Neural crest cell (in vitro differentiated cells): Measurements from ENCODE around the gene RASAL2. TPM values are rescaled to one million over a fixed set of nuclear protein-coding genes. Genes with fewer than 3 reads are reported as not detected.

Experiments
- DNase-seq: peaks from one replicate; pipeline ENCODE4 v3.0.0; 2021; ENCODE audit warnings: low read depth, mixed read lengths, low spot score
- H3K27ac Mint-ChIP-seq: one replicate; pipeline ENCODE4 v1.8.0; 2021; ENCODE audit warnings: mild to moderate bottlenecking, mixed read lengths; ENCODE audit not compliant: unreplicated experiment
- H3K27me3 Mint-ChIP-seq: 2 replicates; pipeline ENCODE4 v1.8.0; 2021; ENCODE audit warnings: low read depth, mild to moderate bottlenecking, mixed read lengths
- H3K36me3 Mint-ChIP-seq: 2 replicates; pipeline ENCODE4 v1.8.0; 2021; ENCODE audit warnings: low read depth, mild to moderate bottlenecking, mixed read lengths
- H3K4me1 Mint-ChIP-seq: 2 replicates; pipeline ENCODE4 v1.8.0; 2021; ENCODE audit warnings: mixed read lengths
- H3K4me3 Mint-ChIP-seq: one replicate; pipeline ENCODE4 v1.8.0; 2021; ENCODE audit warnings: mild to moderate bottlenecking, mixed read lengths
- H3K9me3 Mint-ChIP-seq: 2 replicates; pipeline ENCODE4 v1.8.0; 2021; ENCODE audit warnings: mixed read lengths
- CTCF ChIP-seq: fragments of 200-600 bp; sonication (generic); conservative IDR thresholded peaks from 2 replicates; pipeline ENCODE4 v1.5.0; 2021; ENCODE audit warnings: antibody characterized with exemption, mild to moderate bottlenecking
- total RNA-seq: library from RNA; stranded (reverse); gene quantifications from 2 replicates; pipeline ENCODE4 v1.2.1, GENCODE V29; 2021

The RASAL2 gene
- total RNA-seq, 1 donor from 2014 or later: 20.9 TPM

- peaks cover 6% of the 10 kb centered on the region for H3K4me1 Mint-ChIP-seq
- no peak overlapping the region for H3K4me3 Mint-ChIP-seq
- no peak for TF ChIP-seq CTCF
- H3K27me3 Mint-ChIP-seq: no peaks in the 10 kb centered on the region
- no peaks in the 10 kb centered on the region for H3K9me3 Mint-ChIP-seq
- no peak for DNase-seq
- H3K36me3 Mint-ChIP-seq: peaks cover 14% of the 10 kb centered on the region
- no peak overlapping the region for H3K27ac Mint-ChIP-seq
Observed at GRCh38 chr1:178456472-178456871, 362.6 kb downstream of the RASAL2 start.

- H3K4me3 Mint-ChIP-seq: no peak overlapping the region
- no peaks in the 10 kb centered on the region for H3K27me3 Mint-ChIP-seq
- no peaks in the 10 kb centered on the region for H3K9me3 Mint-ChIP-seq
- no peak overlapping the region for H3K27ac Mint-ChIP-seq
- no peak for TF ChIP-seq CTCF
- peaks cover 14% of the 10 kb centered on the region for H3K36me3 Mint-ChIP-seq
- no peak for DNase-seq
- peaks cover 8% of the 10 kb centered on the region for H3K4me1 Mint-ChIP-seq
Observed at GRCh38 chr1:178457651-178458050, 363.7 kb downstream of the RASAL2 start.

GRCh38 chr1:178458203-178458602, 364.3 kb downstream of the RASAL2 start:
- H3K27ac Mint-ChIP-seq: no peak overlapping the region
- no peaks in the 10 kb centered on the region for H3K9me3 Mint-ChIP-seq
- TF ChIP-seq CTCF: no peak
- no peak overlapping the region for H3K4me3 Mint-ChIP-seq
- H3K27me3 Mint-ChIP-seq: no peaks in the 10 kb centered on the region
- H3K4me1 Mint-ChIP-seq: peaks cover 8% of the 10 kb centered on the region
- H3K36me3 Mint-ChIP-seq: peaks cover 14% of the 10 kb centered on the region
- no peak for DNase-seq

GRCh38 chr1:178461104-178461503, 367.2 kb downstream of the RASAL2 start:
- no peak for TF ChIP-seq CTCF
- H3K27me3 Mint-ChIP-seq: no peaks in the 10 kb centered on the region
- H3K27ac Mint-ChIP-seq: no peak overlapping the region
- H3K4me1 Mint-ChIP-seq: peaks cover 8% of the 10 kb centered on the region
- no peak overlapping the region for H3K4me3 Mint-ChIP-seq
- no peak for DNase-seq
- no peaks in the 10 kb centered on the region for H3K9me3 Mint-ChIP-seq
- peaks cover 19% of the 10 kb centered on the region for H3K36me3 Mint-ChIP-seq

GRCh38 chr1:178461701-178462100, 367.8 kb downstream of the RASAL2 start:
- TF ChIP-seq CTCF: no peak
- H3K36me3 Mint-ChIP-seq: peaks cover 14% of the 10 kb centered on the region
- H3K27ac Mint-ChIP-seq: no peak overlapping the region
- H3K27me3 Mint-ChIP-seq: no peaks in the 10 kb centered on the region
- no peak overlapping the region for H3K4me3 Mint-ChIP-seq
- no peaks in the 10 kb centered on the region for H3K9me3 Mint-ChIP-seq
- peaks cover 8% of the 10 kb centered on the region for H3K4me1 Mint-ChIP-seq
- no peak for DNase-seq

GRCh38 chr1:178464141-178464540, 370.2 kb downstream of the RASAL2 start:
- H3K27ac Mint-ChIP-seq: no peak overlapping the region
- no peak for TF ChIP-seq CTCF

More at GRCh38 chr1:178464141-178464540, 370.2 kb downstream of the RASAL2 start:
- Mint-ChIP-seq H3K36me3 (peaks cover 10% of the 10 kb centered on the region), H3K4me3 (no peak overlapping the region), H3K27me3 (no peaks in the 10 kb centered on the region), H3K9me3 (no peaks in the 10 kb centered on the region), H3K4me1 (peaks cover 8% of the 10 kb centered on the region)
- DNase-seq: no peak
